Body of pancreas (tissue), 4 donors: ENCODE results near the gene TMEM154.

ENCODE experiments used
- CTCF ChIP-seq, 7 experiments: fragments of 450-650 bp in 4 of 7; fragments of 200-600 bp in 3 of 7; sonication (generic) in 3 of 7; IDR thresholded peaks; one replicate each; pipeline ENCODE4 v1.5.1; 2016 to 2019; ENCODE audit warnings: antibody characterized with exemption in 7 of 7
- POLR2A ChIP-seq, 3 donors: fragments of 450-650 bp; IDR thresholded peaks; one replicate each; pipeline ENCODE4 v1.6.1; 2016; ENCODE audit warnings: antibody characterized with exemption in 3 of 3, mild to moderate bottlenecking in 2 of 3

GRCh38 chr4:152727784-152728183 lies 48.0 kb upstream of the TMEM154 start:
- TF ChIP-seq CTCF (IDR thresholded peaks at IDR 0.05) (no peak), POLR2A (IDR thresholded peaks at IDR 0.05) (no peak)
